Panc1 (cell line): ENCODE data around the gene FOXO6. TPM values are rescaled to one million over a fixed set of nuclear protein-coding genes. Genes with fewer than 3 reads are reported as not detected.

Experiments used
- ATAC-seq: fragments of 200-7000 bp; cut with Tn5 transposase; 2 replicates; pipeline ENCODE4 v1.9.1; 2020; ENCODE audit warnings: mild to moderate bottlenecking, moderate library complexity
- BruUV-seq: library from RNA; stranded (reverse); fragments of 400-500 nt; replicated peaks from 2 replicates; lab custom pipeline; 2021; lab: Mats Ljungman, UMichigan
- CTCF ChIA-PET: fragments of 300-600 bp; sonication (Branson Sonifier 250); formaldehyde crosslinking; loops from one replicate; lab custom pipeline; 2022; ENCODE audit warnings: antibody characterized with exemption; lab: Charles Lee
- POLR2A ChIA-PET: fragments of 300-600 bp; sonication (Branson Sonifier 250); formaldehyde crosslinking; loops from one replicate; lab custom pipeline; 2022; ENCODE audit warnings: antibody characterized with exemption; lab: Charles Lee
- DNase-seq: peaks from one replicate; pipeline ENCODE4 v3.0.0-alpha.2; 2010; ENCODE audit warnings: low read depth, low spot score
- H3K27ac ChIP-seq: 2 replicates; pipeline ENCODE4 v1.5.1; 2011; ENCODE audit warnings: mild to moderate bottlenecking, low read length, inconsistent platforms
- H3K27me3 ChIP-seq: fragments of 200-500 bp; sonication (Bioruptor generic); 2 replicates; pipeline ENCODE4 v1.6.0; 2014; ENCODE audit warnings: low read length, inconsistent platforms; ENCODE audit not compliant: control insufficient read depth, insufficient read depth
- H3K36me3 ChIP-seq: fragments of 200-500 bp; sonication (Bioruptor generic); 2 replicates; pipeline ENCODE4 v1.5.1; 2014; ENCODE audit warnings: inconsistent platforms, mild to moderate bottlenecking, low read length, moderate library complexity; ENCODE audit not compliant: control insufficient read depth, insufficient read depth
- H3K4me1 ChIP-seq: 2 replicates; pipeline ENCODE4 v1.5.1; 2011; ENCODE audit warnings: inconsistent platforms, mild to moderate bottlenecking, low read length, moderate library complexity; ENCODE audit not compliant: control insufficient read depth, insufficient read depth
- H3K4me3 ChIP-seq, 2 experiments: 2 replicates each; pipeline ENCODE4 v1.5.1; 2011 to 2012; ENCODE audit warnings: low read depth in 2 of 2, low read length in 2 of 2, mild to moderate bottlenecking in 2 of 2, inconsistent platforms in 1 of 2, moderate library complexity in 1 of 2
- H3K9me3 ChIP-seq: fragments of 200-500 bp; sonication (Bioruptor generic); 2 replicates; pipeline ENCODE4 v1.5.1; 2014; ENCODE audit warnings: low read depth, mild to moderate bottlenecking, inconsistent platforms, low read length, moderate library complexity; ENCODE audit not compliant: control insufficient read depth, insufficient read depth
- POLR2AphosphoS5 ChIP-seq: IDR thresholded peaks from 2 replicates; pipeline ENCODE4 v1.6.1; 2012; ENCODE audit warnings: mild to moderate bottlenecking, low read depth, low read length, moderate library complexity
- SIN3A ChIP-seq: IDR thresholded peaks from 2 replicates; pipeline ENCODE4 v1.6.1; 2012; ENCODE audit warnings: low read depth, mild to moderate bottlenecking, low read length, moderate library complexity, borderline replicate concordance; ENCODE audit not compliant: insufficient read depth
- TCF7L2 ChIP-seq: IDR thresholded peaks from 2 replicates; pipeline ENCODE4 v1.6.1; 2011; ENCODE audit warnings: mild to moderate bottlenecking, low read depth, low read length, inconsistent platforms
- in situ Hi-C: cut with HindIII; loops from 2 replicates; pipeline ENCODE4 v1.10.0; 2016; ENCODE audit warnings: low sequenced_read_pairs, low pct_unique_long_range_greater_than_20kb
- intact Hi-C: fragments of 100-400 bp; cut with micrococcal nuclease; formaldehyde crosslinking; loops from one replicate; pipeline ENCODE4 v1.10.0; 2022; ENCODE audit not compliant: unreplicated experiment
- total RNA-seq: library from RNA; stranded (reverse); gene quantifications from one replicate; pipeline ENCODE4 v1.2.1, GENCODE V29; 2021; ENCODE audit not compliant: unreplicated experiment
- TF ChIP-seq, protein P1 (sequence below): fragments of 450-650 bp; IDR thresholded peaks from 2 replicates; pipeline ENCODE4 v1.5.1; 2017; ENCODE audit warnings: mild to moderate bottlenecking
- TF ChIP-seq, protein P2 (sequence below), 2 experiments: IDR thresholded peaks; 2 replicates each; pipeline ENCODE4 v1.6.1; 2011 to 2012; ENCODE audit warnings: low read depth in 2 of 2, control low read depth in 1 of 2, low read length in 1 of 2, mild to moderate bottlenecking in 1 of 2, moderate library complexity in 1 of 2; ENCODE audit not compliant: insufficient read depth in 1 of 2

Gene FOXO6
- total RNA-seq, 1 experiment from 2014 or later, result 2.5 TPM

DNA sequence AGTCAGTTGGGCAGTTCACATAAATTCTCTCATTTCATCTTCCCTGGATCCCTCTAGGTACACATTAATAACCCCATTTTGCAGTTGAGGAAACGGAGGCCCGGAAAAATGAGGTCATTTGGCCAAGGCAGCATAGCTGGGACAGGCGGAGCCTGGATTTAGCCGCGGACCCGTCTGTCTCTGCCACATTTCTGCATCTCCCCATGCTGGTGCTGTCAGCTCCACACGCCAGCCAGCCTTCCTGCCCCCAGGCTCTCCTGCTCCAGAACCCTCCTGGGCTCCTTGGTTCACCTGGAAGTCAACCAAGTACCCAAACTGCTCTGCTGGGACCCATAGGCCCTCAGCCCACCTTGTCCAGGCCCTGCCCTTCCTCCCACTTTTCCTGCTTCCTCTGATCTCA lies 7.6 kb downstream of the FOXO6 start:
- ChIA-PET POLR2A (no interaction called here), CTCF (no interaction called here)
- Histone ChIP-seq H3K27me3 (no peaks in the 10 kb centered on the region), H3K9me3 (no peaks in the 10 kb centered on the region), H3K4me3 (no peak overlapping the region), H3K36me3 (no peaks in the 10 kb centered on the region), H3K4me1 (peaks cover 13% of the 10 kb centered on the region), H3K27ac (no peak overlapping the region)
- BruUV-seq, result no TSS peak
- intact Hi-C loops (no loop called here), in situ Hi-C loops (no loop called here)
- TF ChIP-seq, protein P1, sequence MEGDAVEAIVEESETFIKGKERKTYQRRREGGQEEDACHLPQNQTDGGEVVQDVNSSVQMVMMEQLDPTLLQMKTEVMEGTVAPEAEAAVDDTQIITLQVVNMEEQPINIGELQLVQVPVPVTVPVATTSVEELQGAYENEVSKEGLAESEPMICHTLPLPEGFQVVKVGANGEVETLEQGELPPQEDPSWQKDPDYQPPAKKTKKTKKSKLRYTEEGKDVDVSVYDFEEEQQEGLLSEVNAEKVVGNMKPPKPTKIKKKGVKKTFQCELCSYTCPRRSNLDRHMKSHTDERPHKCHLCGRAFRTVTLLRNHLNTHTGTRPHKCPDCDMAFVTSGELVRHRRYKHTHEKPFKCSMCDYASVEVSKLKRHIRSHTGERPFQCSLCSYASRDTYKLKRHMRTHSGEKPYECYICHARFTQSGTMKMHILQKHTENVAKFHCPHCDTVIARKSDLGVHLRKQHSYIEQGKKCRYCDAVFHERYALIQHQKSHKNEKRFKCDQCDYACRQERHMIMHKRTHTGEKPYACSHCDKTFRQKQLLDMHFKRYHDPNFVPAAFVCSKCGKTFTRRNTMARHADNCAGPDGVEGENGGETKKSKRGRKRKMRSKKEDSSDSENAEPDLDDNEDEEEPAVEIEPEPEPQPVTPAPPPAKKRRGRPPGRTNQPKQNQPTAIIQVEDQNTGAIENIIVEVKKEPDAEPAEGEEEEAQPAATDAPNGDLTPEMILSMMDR, result no peak
- TF ChIP-seq, protein P2, sequence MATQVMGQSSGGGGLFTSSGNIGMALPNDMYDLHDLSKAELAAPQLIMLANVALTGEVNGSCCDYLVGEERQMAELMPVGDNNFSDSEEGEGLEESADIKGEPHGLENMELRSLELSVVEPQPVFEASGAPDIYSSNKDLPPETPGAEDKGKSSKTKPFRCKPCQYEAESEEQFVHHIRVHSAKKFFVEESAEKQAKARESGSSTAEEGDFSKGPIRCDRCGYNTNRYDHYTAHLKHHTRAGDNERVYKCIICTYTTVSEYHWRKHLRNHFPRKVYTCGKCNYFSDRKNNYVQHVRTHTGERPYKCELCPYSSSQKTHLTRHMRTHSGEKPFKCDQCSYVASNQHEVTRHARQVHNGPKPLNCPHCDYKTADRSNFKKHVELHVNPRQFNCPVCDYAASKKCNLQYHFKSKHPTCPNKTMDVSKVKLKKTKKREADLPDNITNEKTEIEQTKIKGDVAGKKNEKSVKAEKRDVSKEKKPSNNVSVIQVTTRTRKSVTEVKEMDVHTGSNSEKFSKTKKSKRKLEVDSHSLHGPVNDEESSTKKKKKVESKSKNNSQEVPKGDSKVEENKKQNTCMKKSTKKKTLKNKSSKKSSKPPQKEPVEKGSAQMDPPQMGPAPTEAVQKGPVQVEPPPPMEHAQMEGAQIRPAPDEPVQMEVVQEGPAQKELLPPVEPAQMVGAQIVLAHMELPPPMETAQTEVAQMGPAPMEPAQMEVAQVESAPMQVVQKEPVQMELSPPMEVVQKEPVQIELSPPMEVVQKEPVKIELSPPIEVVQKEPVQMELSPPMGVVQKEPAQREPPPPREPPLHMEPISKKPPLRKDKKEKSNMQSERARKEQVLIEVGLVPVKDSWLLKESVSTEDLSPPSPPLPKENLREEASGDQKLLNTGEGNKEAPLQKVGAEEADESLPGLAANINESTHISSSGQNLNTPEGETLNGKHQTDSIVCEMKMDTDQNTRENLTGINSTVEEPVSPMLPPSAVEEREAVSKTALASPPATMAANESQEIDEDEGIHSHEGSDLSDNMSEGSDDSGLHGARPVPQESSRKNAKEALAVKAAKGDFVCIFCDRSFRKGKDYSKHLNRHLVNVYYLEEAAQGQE (IDR thresholded peaks at IDR 0.05; ENCODE audit: insufficient read depth in 1 of 2, low read depth in 2 of 2, low read length in 1 of 2), result no peak
- TF ChIP-seq SIN3A (no peak), TCF7L2 (no peak), POLR2AphosphoS5 (no peak)
- DNase-seq, result no peak
- no peak for ATAC-seq

DNA sequence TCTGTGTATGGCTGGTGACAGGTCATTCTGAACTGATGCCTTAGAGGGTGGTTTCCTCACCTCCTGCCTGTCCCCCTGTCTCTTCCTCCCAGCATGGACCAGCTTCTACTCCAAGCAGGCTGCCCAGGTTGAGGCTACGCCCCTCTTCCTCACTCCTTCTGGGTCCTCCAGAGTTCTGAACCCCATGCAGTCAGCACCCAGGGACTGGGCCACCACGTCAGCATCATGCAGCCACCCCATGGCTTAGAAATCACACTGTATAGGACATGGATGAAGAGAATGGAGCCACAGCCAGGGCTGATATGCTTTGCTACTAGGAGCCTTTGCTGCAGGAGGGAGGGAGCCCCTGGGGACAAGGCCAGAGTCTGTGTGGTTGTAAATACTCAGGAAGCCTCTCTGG lies 8.3 kb downstream of the FOXO6 start:
- in situ Hi-C loops, result no loop called here
- no TSS peak for BruUV-seq
- TF ChIP-seq, protein P2 (IDR thresholded peaks at IDR 0.05; ENCODE audit: insufficient read depth in 1 of 2, low read depth in 2 of 2, low read length in 1 of 2), result no peak
- TF ChIP-seq TCF7L2 (no peak), POLR2AphosphoS5 (no peak), SIN3A (no peak)
- TF ChIP-seq, protein P1, result no peak
- H3K9me3 ChIP-seq, result no peaks in the 10 kb centered on the region
- intact Hi-C loops, result no loop called here
- ChIA-PET CTCF (no interaction called here), POLR2A (no interaction called here)
- no peaks in the 10 kb centered on the region for H3K36me3 ChIP-seq
- peaks cover 13% of the 10 kb centered on the region for H3K4me1 ChIP-seq
- no peak overlapping the region for H3K27ac ChIP-seq
- ATAC-seq (no peak), DNase-seq (no peak)
- H3K27me3 ChIP-seq, result no peaks in the 10 kb centered on the region
- H3K4me3 ChIP-seq, result no peak overlapping the region
